SK-N-SH (cell line): ENCODE data around the gene MIS12. TPM values are rescaled to one million over a fixed set of nuclear protein-coding genes. Genes with fewer than 3 reads are reported as not detected.

ENCODE experiments used
- CTCF ChIA-PET: fragments of 300-600, 350-600 bp; formaldehyde crosslinking; extraction: SDS; loops from one replicate; lab custom pipeline; 2021; lab: Yijun Ruan, JAX
- POLR2A ChIA-PET: fragments of 350-600 bp; sonication (Branson Sonifier 250); formaldehyde crosslinking; extraction: SDS; loops from one replicate; lab custom pipeline; 2020; ENCODE audit warnings: antibody characterized with exemption, inconsistent platforms; lab: Yijun Ruan, JAX
- DNase-seq: peaks from one replicate; pipeline ENCODE4 v3.0.0; 2012
- H2AFZ ChIP-seq: fragments of 200-600 bp; sonication (generic); 2 replicates; pipeline ENCODE4 v1.8.1; 2016; ENCODE audit warnings: antibody characterized with exemption, mild to moderate bottlenecking, low read depth
- H3F3A ChIP-seq: fragments of 200-600 bp; sonication (generic); replicated peaks from 2 replicates; pipeline ENCODE3; 2016; ENCODE audit warnings: antibody characterized with exemption, mild to moderate bottlenecking; ENCODE audit not compliant: insufficient read depth
- H3K27ac ChIP-seq, 2 experiments: fragments of 200-500 bp in 1 of 2; fragments of 200-600 bp in 1 of 2; sonication (Bioruptor generic) in 1 of 2; sonication (generic), shearing (Covaris generic) in 1 of 2; 2 replicates each; pipeline versions ENCODE4 v1.5.1 to v1.6.1; 2014 to 2016; ENCODE audit warnings: low read depth in 2 of 2, inconsistent platforms in 1 of 2, low read length in 1 of 2, mild to moderate bottlenecking in 1 of 2, mixed read lengths in 1 of 2
- H3K27me3 ChIP-seq: fragments of 200-600 bp; sonication (generic), shearing (Covaris generic); 2 replicates; pipeline ENCODE4 v1.6.1; 2016; ENCODE audit warnings: mixed run types; ENCODE audit not compliant: insufficient read depth
- H3K36me3 ChIP-seq, 2 experiments: fragments of 200-500 bp in 1 of 2; fragments of 200-600 bp in 1 of 2; sonication (Bioruptor generic) in 1 of 2; sonication (generic) in 1 of 2; replicated peaks in 1 of 2; 2 replicates each; pipeline versions ENCODE3 to v1.5.1; 2014 to 2016; ENCODE audit warnings: low read length in 1 of 2, mild to moderate bottlenecking in 1 of 2; ENCODE audit not compliant: insufficient read depth in 2 of 2, control insufficient read depth in 1 of 2
- H3K4me1 ChIP-seq, 2 experiments: fragments of 200-500 bp in 1 of 2; fragments of 200-600 bp in 1 of 2; sonication (Bioruptor generic) in 1 of 2; sonication (generic), shearing (Covaris generic) in 1 of 2; 2 replicates each; pipeline versions ENCODE4 v1.5.1 to v1.6.1; 2014 to 2016; ENCODE audit warnings: low read depth in 1 of 2, low read length in 1 of 2, mixed run types in 1 of 2; ENCODE audit not compliant: insufficient read depth in 2 of 2, control insufficient read depth in 1 of 2
- H3K4me2 ChIP-seq: fragments of 200-600 bp; sonication (generic), shearing (Covaris generic); 2 replicates; pipeline ENCODE4 v1.6.1; 2017; ENCODE audit warnings: mixed run types
- H3K4me3 ChIP-seq, 2 experiments: fragments of 200-500 bp in 1 of 2; fragments of 200-600 bp in 1 of 2; sonication (Bioruptor generic) in 1 of 2; sonication (generic), shearing (Covaris generic) in 1 of 2; 2 replicates each; pipeline versions ENCODE4 v1.5.1 to v1.8.1; 2014 to 2016; ENCODE audit warnings: low read depth in 2 of 2, inconsistent platforms in 1 of 2, low read length in 1 of 2, mild to moderate bottlenecking in 1 of 2, mixed read lengths in 1 of 2, moderate library complexity in 1 of 2
- H3K79me2 ChIP-seq: fragments of 200-600 bp; sonication (generic); 2 replicates; pipeline ENCODE4 v1.8.1; 2017; ENCODE audit warnings: mild to moderate bottlenecking; ENCODE audit not compliant: insufficient read depth
- H3K9ac ChIP-seq: fragments of 200-600 bp; sonication (generic); 2 replicates; pipeline ENCODE4 v1.6.1; 2017; ENCODE audit warnings: mixed run types
- H3K9me2 ChIP-seq: fragments of 200-600 bp; sonication (generic); 2 replicates; pipeline ENCODE4 v1.6.1; 2017; ENCODE audit warnings: mixed run types
- H3K9me3 ChIP-seq: fragments of 200-600 bp; sonication (generic); 2 replicates; pipeline ENCODE4 v1.6.1; 2017; ENCODE audit warnings: mixed run types, mild to moderate bottlenecking, moderate library complexity
- H4K20me1 ChIP-seq: fragments of 200-600 bp; sonication (generic); 2 replicates; pipeline ENCODE4 v1.6.1; 2017; ENCODE audit warnings: mild to moderate bottlenecking, mixed run types; ENCODE audit not compliant: insufficient read depth
- CHD2 ChIP-seq: fragments of 150-350 bp; IDR thresholded peaks from 2 replicates; pipeline ENCODE4 v1.6.1; 2018; ENCODE audit warnings: low read length; ENCODE audit not compliant: partially characterized antibody
- EP300 ChIP-seq, 2 experiments: IDR thresholded peaks; 2 replicates each; pipeline versions ENCODE4 v1.4.0 to v1.6.1; 2012; ENCODE audit warnings: borderline replicate concordance in 1 of 2, low read depth in 1 of 2, low read length in 1 of 2
- EZH2phosphoT487 ChIP-seq: fragments of 200-600 bp; sonication (generic); IDR thresholded peaks from 2 replicates; pipeline ENCODE4 v1.6.1; 2017; ENCODE audit warnings: low read depth, mixed run types, mild to moderate bottlenecking, antibody characterized with exemption, moderate library complexity, borderline replicate concordance
- FOSL2 ChIP-seq: IDR thresholded peaks from 2 replicates; pipeline ENCODE4 v1.4.0; 2012; ENCODE audit warnings: low read depth, mild to moderate bottlenecking, moderate library complexity, borderline replicate concordance
- GABPA ChIP-seq: IDR thresholded peaks from 2 replicates; pipeline ENCODE4 v1.4.0; 2012; ENCODE audit warnings: low read depth, mild to moderate bottlenecking
- MAX ChIP-seq: IDR thresholded peaks from 2 replicates; pipeline ENCODE4 v1.4.0; 2012; ENCODE audit warnings: low read depth
- MXI1 ChIP-seq: IDR thresholded peaks from 2 replicates; pipeline ENCODE4 v1.6.1; 2012; ENCODE audit warnings: mild to moderate bottlenecking, low read depth, low read length, improper control_type of control experiment
- POLR2AphosphoS5 ChIP-seq: IDR thresholded peaks from 2 replicates; pipeline ENCODE4 v1.6.1; 2012; ENCODE audit warnings: low read depth, low read length
- RAD21 ChIP-seq: IDR thresholded peaks from 2 replicates; pipeline ENCODE4 v1.6.1; 2012; ENCODE audit warnings: mild to moderate bottlenecking, low read length
- RCOR1 ChIP-seq: fragments of 150-350 bp; IDR thresholded peaks from 2 replicates; pipeline ENCODE4 v1.6.1; 2017; ENCODE audit warnings: antibody characterized with exemption, low read length
- RFX5 ChIP-seq: IDR thresholded peaks from 2 replicates; pipeline ENCODE4 v1.6.1; 2012; ENCODE audit warnings: mild to moderate bottlenecking, improper control_type of control experiment, low read length
- SIN3A ChIP-seq: IDR thresholded peaks from 2 replicates; pipeline ENCODE4 v1.6.1; 2012; ENCODE audit warnings: low read depth, mild to moderate bottlenecking, low read length, moderate library complexity, borderline replicate concordance
- USF2 ChIP-seq: fragments of 150-350 bp; IDR thresholded peaks from 2 replicates; pipeline ENCODE4 v1.6.1; 2017; ENCODE audit warnings: antibody characterized with exemption, low read length, low read depth, borderline replicate concordance
- ZBTB33 ChIP-seq: IDR thresholded peaks from 2 replicates; pipeline ENCODE4 v1.4.0; 2012; ENCODE audit warnings: low read depth, borderline replicate concordance
- WGBS: methylation state at CpG from one replicate; pipeline ENCODE4 v1.1.6; 2017; ENCODE audit warnings: low lambda C conversion rate; 5-methylcytosine and 5-hydroxymethylcytosine counted together
- polyA plus RNA-seq, 3 experiments: library from polyadenylated mRNA; depleted of rRNA; stranded (reverse); fragments of >200 nt; gene quantifications; 2 replicates each; pipeline ENCODE4 v1.2.3, GENCODE V29; 2012

The MIS12 gene
- polyA plus RNA-seq, 1 of the 3 experiments (the other 2 are of a cell fraction), result 9.3 TPM

GRCh38 chr17:5466295-5466694 lies 20.1 kb upstream of the MIS12 start:
- ChIA-PET POLR2A (interaction anchor here (1.1 kb wide), 1 partner anchor 20 kb away, joined by 4 read pairs; the partner anchor contains the start of genes DERL2 and MIS12), CTCF (interaction anchor here (0.6 to 7.9 kb wide), 2 partner anchors 19 to 26 kb away, joined by 4 to 66 read pairs; partner anchors contain the start of genes C1QBP and DERL2)
- 84% methylated on average over 4 of the region's 4 CpGs for WGBS
- TF ChIP-seq EZH2phosphoT487, result no peak
- no peak for TF ChIP-seq POLR2AphosphoS5
- TF ChIP-seq MXI1, result no peak
- TF ChIP-seq RAD21, result no peak
- TF ChIP-seq FOSL2, result no peak
- TF ChIP-seq MAX, result no peak
- TF ChIP-seq RCOR1, result no peak
- TF ChIP-seq ZBTB33, result no peak
- no peak for TF ChIP-seq GABPA
- TF ChIP-seq RFX5, result no peak
- no peak for TF ChIP-seq CHD2
- TF ChIP-seq SIN3A, result no peak
- no peak for TF ChIP-seq EP300 (IDR thresholded peaks at IDR 0.05; ENCODE audit: borderline replicate concordance in 1 of 2, low read depth in 1 of 2, low read length in 1 of 2)
- TF ChIP-seq USF2, result no peak
- H3K9ac ChIP-seq, result peak overlapping the region; percentile 74; the same call in 1 of the 2 replicates
- H3K27ac ChIP-seq, result no peak overlapping the region
- no peaks in the 10 kb centered on the region for H3K9me3 ChIP-seq
- DNase-seq, result no peak
- peaks cover 12% of the 10 kb centered on the region for H3F3A ChIP-seq
- peaks cover 3 to 9% of the 10 kb centered on the region in 2 experiments for H3K36me3 ChIP-seq
- peak overlapping the region in 1 of 2 experiments; percentile 98; a peak in 2 of 4 replicates for H3K4me3 ChIP-seq
- peaks cover 14% of the 10 kb centered on the region for H4K20me1 ChIP-seq
- peaks cover 0 to 13% of the 10 kb centered on the region in 2 experiments; a peak in 2 of 4 replicates for H3K4me1 ChIP-seq
- H3K27me3 ChIP-seq, result no peaks in the 10 kb centered on the region
- H3K79me2 ChIP-seq, result peaks cover 73% of the 10 kb centered on the region
- no peaks in the 10 kb centered on the region for H3K9me2 ChIP-seq
- no peak overlapping the region for H2AFZ ChIP-seq
- H3K4me2 ChIP-seq, result peak overlapping the region; percentile 95
